DOHH2 (cell line): ENCODE results near the gene WFDC10A.

Experiments
- H3F3A ChIP-seq: fragments of 200-600 bp; sonication (generic), shearing (Covaris generic); 2 replicates; pipeline ENCODE4 v1.6.0; 2016; ENCODE audit warnings: antibody characterized with exemption, mild to moderate bottlenecking; ENCODE audit not compliant: control insufficient read depth, insufficient read depth
- H3K27ac ChIP-seq: fragments of 200-600 bp; sonication (generic); 2 replicates; pipeline ENCODE4 v1.5.1; 2014; ENCODE audit warnings: low read depth, mild to moderate bottlenecking, low read length, moderate library complexity
- H3K27me3 ChIP-seq: fragments of 200-600 bp; sonication (generic); 2 replicates; pipeline ENCODE4 v1.6.1; 2014; ENCODE audit warnings: mild to moderate bottlenecking, low read length, mixed read lengths; ENCODE audit not compliant: control insufficient read depth
- H3K36me3 ChIP-seq: fragments of 200-600 bp; sonication (generic); 2 replicates; pipeline ENCODE4 v1.6.1; 2014; ENCODE audit warnings: mild to moderate bottlenecking, low read length, moderate library complexity, mixed read lengths; ENCODE audit not compliant: control insufficient read depth
- H3K4me1 ChIP-seq: fragments of 200-600 bp; sonication (generic); 2 replicates; pipeline ENCODE4 v1.6.1; 2014; ENCODE audit warnings: mild to moderate bottlenecking, low read length, mixed read lengths; ENCODE audit not compliant: control insufficient read depth
- H3K4me2 ChIP-seq: fragments of 200-600 bp; sonication (generic); 2 replicates; pipeline ENCODE4 v1.6.0; 2014; ENCODE audit warnings: mild to moderate bottlenecking, low read length, moderate library complexity
- H3K4me3 ChIP-seq: fragments of 200-600 bp; sonication (generic); 2 replicates; pipeline ENCODE4 v1.5.1; 2014; ENCODE audit warnings: mild to moderate bottlenecking, low read length, mixed read lengths
- H3K79me2 ChIP-seq: fragments of 200-600 bp; sonication (generic); 2 replicates; pipeline ENCODE4 v1.6.1; 2014; ENCODE audit warnings: mild to moderate bottlenecking, low read length, mixed read lengths; ENCODE audit not compliant: control insufficient read depth
- H3K9me2 ChIP-seq: fragments of 200-600 bp; sonication (generic); replicated peaks from 2 replicates; pipeline ENCODE4 v1.6.1; 2014; ENCODE audit warnings: mild to moderate bottlenecking, low read length, mixed read lengths; ENCODE audit not compliant: control insufficient read depth
- H3K9me3 ChIP-seq: fragments of 200-600 bp; sonication (generic); 2 replicates; pipeline ENCODE4 v1.6.1; 2014; ENCODE audit warnings: antibody characterized with exemption, low read length, mixed read lengths; ENCODE audit not compliant: control insufficient read depth, insufficient read depth
- H4K20me1 ChIP-seq: fragments of 200-600 bp; sonication (generic); 2 replicates; pipeline ENCODE4 v1.6.0; 2014; ENCODE audit warnings: low read depth, mild to moderate bottlenecking, antibody characterized with exemption, low read length, moderate library complexity; ENCODE audit not compliant: control insufficient read depth, insufficient read depth
- CTCF ChIP-seq: fragments of 200-600 bp; sonication (generic); IDR thresholded peaks from one replicate; pipeline ENCODE4 v1.5.1; 2014; ENCODE audit warnings: antibody characterized with exemption, mild to moderate bottlenecking, low read depth, low read length; ENCODE audit not compliant: poor library complexity, severe bottlenecking
- EZH2phosphoT487 ChIP-seq: fragments of 200-600 bp; sonication (generic); IDR thresholded peaks from 2 replicates; pipeline ENCODE4 v1.6.1; 2017; ENCODE audit warnings: borderline replicate concordance, mild to moderate bottlenecking, antibody characterized with exemption, low read length, moderate library complexity, mixed read lengths

The WFDC10A gene

GRCh38 chr20:45588800-45589199, 40.7 kb upstream of the WFDC10A start:
- no peaks in the 10 kb centered on the region for H3K4me1 ChIP-seq
- no peak overlapping the region for H3K27ac ChIP-seq
- no peaks in the 10 kb centered on the region for H3K36me3 ChIP-seq
- no peaks in the 10 kb centered on the region for H4K20me1 ChIP-seq
- no peaks in the 10 kb centered on the region for H3K9me3 ChIP-seq
- H3K4me3 ChIP-seq: no peak overlapping the region
- H3K27me3 ChIP-seq: peaks cover 9% of the 10 kb centered on the region
- TF ChIP-seq EZH2phosphoT487 (no peak), CTCF (no peak)
- no peaks in the 10 kb centered on the region for H3F3A ChIP-seq
- no peaks in the 10 kb centered on the region for H3K79me2 ChIP-seq
- no peak overlapping the region for H3K4me2 ChIP-seq
- no peaks in the 10 kb centered on the region for H3K9me2 ChIP-seq

GRCh38 chr20:45589725-45590124, 39.8 kb upstream of the WFDC10A start:
- H3K4me3 ChIP-seq: no peak overlapping the region
- H4K20me1 ChIP-seq: no peaks in the 10 kb centered on the region
- H3F3A ChIP-seq: no peaks in the 10 kb centered on the region
- H3K9me2 ChIP-seq: no peaks in the 10 kb centered on the region
- peaks cover 9% of the 10 kb centered on the region for H3K27me3 ChIP-seq
- H3K9me3 ChIP-seq: no peaks in the 10 kb centered on the region
- no peak overlapping the region for H3K4me2 ChIP-seq
- H3K36me3 ChIP-seq: no peaks in the 10 kb centered on the region
- no peak overlapping the region for H3K27ac ChIP-seq
- TF ChIP-seq EZH2phosphoT487: no peak
- no peaks in the 10 kb centered on the region for H3K79me2 ChIP-seq
- H3K4me1 ChIP-seq: no peaks in the 10 kb centered on the region

GRCh38 chr20:45592574-45593189, 36.9 kb upstream of the WFDC10A start:
- peak; percentile 89 for TF ChIP-seq CTCF
- TF ChIP-seq EZH2phosphoT487: no peak
- H3K27ac ChIP-seq: no peak overlapping the region
- H3F3A ChIP-seq: no peaks in the 10 kb centered on the region
- no peaks in the 10 kb centered on the region for H3K36me3 ChIP-seq
- peaks cover 9% of the 10 kb centered on the region for H3K27me3 ChIP-seq
- no peaks in the 10 kb centered on the region for H3K9me2 ChIP-seq
- H3K4me1 ChIP-seq: no peaks in the 10 kb centered on the region
- H3K4me3 ChIP-seq: no peak overlapping the region
- H3K4me2 ChIP-seq: no peak overlapping the region
- no peaks in the 10 kb centered on the region for H3K79me2 ChIP-seq
- no peaks in the 10 kb centered on the region for H3K9me3 ChIP-seq
- no peaks in the 10 kb centered on the region for H4K20me1 ChIP-seq

- TF ChIP-seq CTCF: no peak
- no peak for TF ChIP-seq EZH2phosphoT487
- Histone ChIP-seq H3K9me2 (no peaks in the 10 kb centered on the region), H3K4me3 (no peak overlapping the region), H3F3A (no peaks in the 10 kb centered on the region), H3K9me3 (no peaks in the 10 kb centered on the region), H3K4me2 (no peak overlapping the region), H3K27ac (no peak overlapping the region), H3K4me1 (no peaks in the 10 kb centered on the region), H3K36me3 (no peaks in the 10 kb centered on the region), H3K27me3 (peaks cover 4% of the 10 kb centered on the region), H4K20me1 (no peaks in the 10 kb centered on the region), H3K79me2 (no peaks in the 10 kb centered on the region)
Observed at GRCh38 chr20:45593498-45593897, 36.0 kb upstream of the WFDC10A start.
